SK-N-SH treated with all-trans-retinoic acid at 6 μM for 48 hours (cell line): Measurements from ENCODE around the gene PRMT7.

ENCODE experiments used
- ZC3H10 ChIP-seq: fragments of 250-450 bp; sonication (Bioruptor Pico); IDR thresholded peaks from 2 replicates; pipeline ENCODE4 v1.5.1; 2021; ENCODE audit warnings: mild to moderate bottlenecking, moderate library complexity
- ZFP3 ChIP-seq: fragments of 250-450 bp; sonication (Bioruptor Pico); IDR thresholded peaks from 2 replicates; pipeline ENCODE4 v1.5.0; 2020; ENCODE audit warnings: mild to moderate bottlenecking, moderate library complexity

- no peak for TF ChIP-seq ZC3H10 (CRISPR knock-in tag)
- no peak for TF ChIP-seq ZFP3 (CRISPR knock-in tag)
Measured at GRCh38 chr16:68371706-68372380, 61.0 kb downstream of the PRMT7 start.
